SU-DHL-6 (cell line): Measurements from ENCODE around the gene RADIL.

Source experiments
- H2AFZ ChIP-seq: fragments of 200-600 bp; sonication (generic); 2 replicates; pipeline ENCODE4 v1.6.1; 2014; ENCODE audit warnings: low read depth, mild to moderate bottlenecking, moderate library complexity, mixed read lengths, antibody characterized with exemption, low read length; ENCODE audit not compliant: severe bottlenecking
- H3F3A ChIP-seq: fragments of 200-600 bp; shearing (Covaris generic); 2 replicates; pipeline ENCODE4 v1.6.0; 2016; ENCODE audit warnings: antibody characterized with exemption, mild to moderate bottlenecking; ENCODE audit not compliant: insufficient read depth
- H3K27ac ChIP-seq: fragments of 200-600 bp; sonication (generic); 2 replicates; pipeline ENCODE4 v1.5.1; 2016; ENCODE audit warnings: low read depth, mild to moderate bottlenecking, low read length, moderate library complexity, mixed read lengths
- H3K27me3 ChIP-seq: fragments of 200-600 bp; sonication (generic), shearing (Covaris generic); 2 replicates; pipeline ENCODE4 v1.6.0; 2014; ENCODE audit warnings: mild to moderate bottlenecking, low read length
- H3K36me3 ChIP-seq: fragments of 200-600 bp; sonication (generic); 2 replicates; pipeline ENCODE4 v1.6.1; 2014; ENCODE audit warnings: mild to moderate bottlenecking, low read length, mixed read lengths
- H3K4me2 ChIP-seq: fragments of 300-600, 200-600 bp; shearing (Covaris generic), sonication (generic); 2 replicates; pipeline ENCODE4 v1.6.0; 2014; ENCODE audit warnings: low read length, low read depth, mild to moderate bottlenecking; ENCODE audit not compliant: poor library complexity, severe bottlenecking
- H3K4me3 ChIP-seq: fragments of 200-600 bp; sonication (generic); 2 replicates; pipeline ENCODE4 v1.5.1; 2014; ENCODE audit warnings: antibody characterized with exemption, low read length, mild to moderate bottlenecking, mixed read lengths; ENCODE audit not compliant: insufficient read depth, poor library complexity, severe bottlenecking
- H3K79me2 ChIP-seq: fragments of 200-600 bp; sonication (generic); 2 replicates; pipeline ENCODE4 v1.6.1; 2014; ENCODE audit warnings: mild to moderate bottlenecking, low read length, moderate library complexity; ENCODE audit not compliant: insufficient read depth
- H3K9ac ChIP-seq: fragments of 200-600 bp; sonication (generic); 2 replicates; pipeline ENCODE4 v1.7.0; 2014; ENCODE audit warnings: mild to moderate bottlenecking, low read length
- H3K9me2 ChIP-seq: fragments of 200-600 bp; sonication (generic); replicated peaks from 2 replicates; pipeline ENCODE4 v1.6.1; 2014; ENCODE audit warnings: low read length; ENCODE audit not compliant: insufficient read depth
- H3K9me3 ChIP-seq: fragments of 200-600 bp; sonication (generic); 2 replicates; pipeline ENCODE4 v1.6.1; 2014; ENCODE audit warnings: low read length, mixed read lengths; ENCODE audit not compliant: insufficient read depth
- H4K20me1 ChIP-seq: fragments of 200-600 bp; sonication (generic); 2 replicates; pipeline ENCODE4 v1.6.1; 2014; ENCODE audit warnings: low read depth, mild to moderate bottlenecking, antibody characterized with exemption, low read length, moderate library complexity, mixed read lengths
- CTCF ChIP-seq: fragments of 200-600 bp; sonication (generic); IDR thresholded peaks from one replicate; pipeline ENCODE4 v1.5.1; 2017; ENCODE audit warnings: antibody characterized with exemption, mild to moderate bottlenecking, low read length, moderate library complexity; ENCODE audit not compliant: insufficient read depth, poor library complexity, severe bottlenecking
- EZH2phosphoT487 ChIP-seq: fragments of 200-600 bp; sonication (generic), shearing (Covaris generic); conservative IDR thresholded peaks from 2 replicates; pipeline ENCODE4 v1.6.1; 2018; ENCODE audit warnings: mild to moderate bottlenecking, antibody characterized with exemption, low read length, moderate library complexity, mixed read lengths

RADIL gene

GRCh38 chr7:4876586-4876985 lies 6.9 kb downstream of the RADIL start:
- no peaks in the 10 kb centered on the region for H3F3A ChIP-seq
- no peak overlapping the region for H3K4me2 ChIP-seq
- no peaks in the 10 kb centered on the region for H3K27me3 ChIP-seq
- H3K27ac ChIP-seq: no peak overlapping the region
- H3K9me2 ChIP-seq: no peaks in the 10 kb centered on the region
- no peak overlapping the region for H3K9ac ChIP-seq
- no peaks in the 10 kb centered on the region for H3K9me3 ChIP-seq
- no peak overlapping the region for H2AFZ ChIP-seq
- no peaks in the 10 kb centered on the region for H3K36me3 ChIP-seq
- no peak overlapping the region for H3K4me3 ChIP-seq
- TF ChIP-seq CTCF (no peak), EZH2phosphoT487 (no peak)
- H3K79me2 ChIP-seq: no peaks in the 10 kb centered on the region
- H4K20me1 ChIP-seq: no peaks in the 10 kb centered on the region

GRCh38 chr7:4875391-4875790 lies 8.1 kb downstream of the RADIL start:
- H3K36me3 ChIP-seq: no peaks in the 10 kb centered on the region
- no peak overlapping the region for H3K4me2 ChIP-seq
- H3K79me2 ChIP-seq: no peaks in the 10 kb centered on the region
- H3K9me3 ChIP-seq: no peaks in the 10 kb centered on the region
- H3K27ac ChIP-seq: no peak overlapping the region
- no peak overlapping the region for H3K9ac ChIP-seq
- H3F3A ChIP-seq: no peaks in the 10 kb centered on the region
- TF ChIP-seq EZH2phosphoT487: no peak
- no peaks in the 10 kb centered on the region for H4K20me1 ChIP-seq
- no peaks in the 10 kb centered on the region for H3K27me3 ChIP-seq
- no peaks in the 10 kb centered on the region for H3K9me2 ChIP-seq
- no peak overlapping the region for H2AFZ ChIP-seq
- H3K4me3 ChIP-seq: no peak overlapping the region

DNA sequence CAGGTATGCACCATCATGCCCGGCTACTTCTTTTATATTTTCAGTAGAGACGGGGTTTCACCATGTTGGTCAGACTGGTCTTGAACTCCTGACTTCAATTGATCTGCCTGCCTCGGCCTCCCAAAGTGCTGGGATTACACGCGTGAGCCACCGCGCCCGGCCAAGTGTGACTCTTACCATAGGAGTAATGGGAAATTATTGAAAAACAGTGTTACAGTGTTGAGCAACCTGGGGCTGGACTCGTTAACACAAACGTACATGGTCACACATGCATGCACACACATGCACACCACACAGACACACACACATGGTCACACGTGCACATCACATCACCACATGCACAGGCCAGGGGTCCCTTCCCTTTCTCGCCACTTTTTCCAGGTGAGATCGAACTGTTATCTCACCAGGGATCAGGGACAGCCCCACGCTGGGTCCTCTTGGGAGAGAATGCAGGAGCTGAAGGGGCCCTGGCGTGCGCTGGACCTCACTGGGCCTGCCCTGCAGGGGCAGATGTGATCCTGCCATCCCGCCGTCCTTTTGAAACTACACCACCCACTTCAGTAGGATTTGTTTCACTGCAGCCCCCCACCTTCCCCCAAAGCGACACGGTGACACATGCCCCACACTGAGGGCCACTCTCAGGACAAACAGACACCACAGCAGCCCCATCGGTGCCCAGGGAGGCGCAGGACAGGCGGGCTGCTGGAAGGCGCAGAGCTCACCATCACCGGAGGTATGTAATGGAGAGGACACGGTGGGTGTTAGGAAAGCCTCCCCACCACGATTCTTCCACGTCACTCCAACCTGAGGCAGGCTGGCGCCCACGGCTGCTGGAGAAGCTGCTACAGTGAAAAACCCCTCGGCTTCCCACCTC lies 10.2 kb downstream of the RADIL start:
- Histone ChIP-seq H3K9ac (no peak overlapping the region), H4K20me1 (no peaks in the 10 kb centered on the region), H3K4me3 (no peak overlapping the region), H3F3A (no peaks in the 10 kb centered on the region), H3K9me3 (no peaks in the 10 kb centered on the region), H3K9me2 (no peaks in the 10 kb centered on the region), H3K27ac (no peak overlapping the region), H3K36me3 (no peaks in the 10 kb centered on the region), H2AFZ (no peak overlapping the region), H3K27me3 (no peaks in the 10 kb centered on the region), H3K4me2 (no peak overlapping the region), H3K79me2 (no peaks in the 10 kb centered on the region)
- TF ChIP-seq CTCF: no peak
- no peak for TF ChIP-seq EZH2phosphoT487

DNA sequence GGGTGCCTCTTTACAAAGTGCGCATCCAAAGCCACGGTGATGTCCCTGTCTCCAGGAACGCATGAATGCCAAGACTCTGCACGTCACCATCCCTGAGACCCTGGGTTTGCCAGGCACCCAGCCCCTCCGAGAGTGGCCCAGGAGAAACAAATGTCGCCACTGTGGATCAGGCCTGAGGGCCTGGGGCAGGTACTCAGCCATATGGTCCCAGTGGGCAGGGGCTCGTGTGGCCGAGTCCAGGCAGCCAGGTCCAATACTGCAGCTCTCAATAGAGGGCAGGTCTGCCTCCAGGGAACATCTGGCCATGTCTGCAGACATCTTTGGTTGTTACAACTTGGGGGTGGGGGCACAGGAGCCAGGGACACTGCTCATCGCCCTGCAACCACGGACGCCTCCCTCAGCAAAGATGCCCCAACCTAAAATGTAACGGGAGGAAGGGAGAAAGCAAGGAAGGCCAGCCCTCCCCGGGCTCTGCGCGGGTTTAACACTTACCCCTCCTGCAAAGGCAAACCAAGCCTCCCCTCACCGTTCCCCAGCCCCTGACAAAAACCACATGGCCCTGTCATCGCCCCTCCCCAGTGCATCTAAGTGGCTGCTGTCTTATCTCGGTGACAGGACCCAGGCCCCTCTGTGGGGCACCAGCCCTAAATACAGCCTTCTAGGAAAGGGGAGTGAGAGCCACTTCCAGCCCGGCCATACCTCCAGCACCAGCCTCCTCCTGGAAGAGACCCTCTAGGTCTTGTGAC lies 11.4 kb downstream of the RADIL start:
- TF ChIP-seq CTCF (no peak), EZH2phosphoT487 (no peak)
- Histone ChIP-seq H3K4me2 (no peak overlapping the region), H3K27me3 (no peaks in the 10 kb centered on the region), H3K9me2 (no peaks in the 10 kb centered on the region), H3K9me3 (no peaks in the 10 kb centered on the region), H3K79me2 (no peaks in the 10 kb centered on the region), H3F3A (no peaks in the 10 kb centered on the region), H2AFZ (no peak overlapping the region), H3K9ac (no peak overlapping the region), H3K27ac (no peak overlapping the region), H4K20me1 (no peaks in the 10 kb centered on the region), H3K4me3 (no peak overlapping the region), H3K36me3 (no peaks in the 10 kb centered on the region)
